ENCODE results near the gene OLIG1. TPM values are rescaled to one million over a fixed set of nuclear protein-coding genes. Genes with fewer than 3 reads are reported as not detected.

The OLIG1 gene
- polyA plus RNA-seq, 1 of the 3 experiments (the other 2 are of a cell fraction), result not detected

- TF ChIP-seq YY1 (IDR thresholded peaks at IDR 0.05; ENCODE audit: low read depth), result no peak
These were observed 3.7 kb downstream of the OLIG1 start (continued) for GRCh38 chr21:33073636-33074035.

- H3K79me2 ChIP-seq (ENCODE audit: insufficient read depth), result no peaks in the 10 kb centered on the region
- no peaks in the 10 kb centered on the region for H3F3A ChIP-seq (replicated peaks; ENCODE audit: insufficient read depth)
- no peak overlapping the region for H3K4me3 ChIP-seq (ENCODE audit: low read depth in 2 of 2, low read length in 1 of 2)
- no peak overlapping the region for H3K4me2 ChIP-seq
- DNase-seq, result no peak
- H3K27ac ChIP-seq (ENCODE audit: low read depth in 2 of 2, low read length in 1 of 2), result no peak overlapping the region
- POLR2A ChIA-PET, result no interaction called here
- H3K9me2 ChIP-seq, result no peaks in the 10 kb centered on the region
- 15% methylated on average over 9 of the region's 9 CpGs for WGBS (ENCODE audit: low lambda C conversion rate)
- no peak overlapping the region for H2AFZ ChIP-seq (ENCODE audit: low read depth)
- no peaks in the 10 kb centered on the region for H3K9me3 ChIP-seq
- peaks cover 89% of the 10 kb centered on the region for H3K27me3 ChIP-seq (ENCODE audit: insufficient read depth)
- TF ChIP-seq EP300 (IDR thresholded peaks at IDR 0.05; ENCODE audit: borderline replicate concordance in 1 of 2, low read depth in 1 of 2, low read length in 1 of 2) (no peak), TEAD4 (IDR thresholded peaks at IDR 0.05; ENCODE audit: borderline replicate concordance, insufficient read depth) (no peak), ELF1 (IDR thresholded peaks at IDR 0.05) (no peak), RFX5 (IDR thresholded peaks at IDR 0.05; ENCODE audit: low read length) (no peak), MAX (IDR thresholded peaks at IDR 0.05; ENCODE audit: low read depth) (no peak), RXRA (IDR thresholded peaks at IDR 0.05; ENCODE audit: borderline replicate concordance, low read depth) (no peak), NRF1 (IDR thresholded peaks at IDR 0.05; ENCODE audit: low read depth, low read length) (no peak)
- H4K20me1 ChIP-seq (ENCODE audit: insufficient read depth), result no peaks in the 10 kb centered on the region
- no peak overlapping the region for H3K9ac ChIP-seq
- no peaks in the 10 kb centered on the region for H3K36me3 ChIP-seq (replicated peaks in 1 of 2; ENCODE audit: control insufficient read depth in 1 of 2, insufficient read depth in 2 of 2, low read length in 1 of 2)
- no peaks in the 10 kb centered on the region for H3K4me1 ChIP-seq (ENCODE audit: control insufficient read depth in 1 of 2, insufficient read depth in 2 of 2, low read depth in 1 of 2, low read length in 1 of 2)
- CTCF ChIA-PET, result no interaction called here
These were observed 5.2 kb downstream of the OLIG1 start for GRCh38 chr21:33075128-33075527.

GRCh38 chr21:33075596-33076195, 5.8 kb downstream of the OLIG1 start:
- H3K9ac ChIP-seq, result no peak overlapping the region
- H3K36me3 ChIP-seq (replicated peaks in 1 of 2; ENCODE audit: control insufficient read depth in 1 of 2, insufficient read depth in 2 of 2, low read length in 1 of 2), result no peaks in the 10 kb centered on the region
- H3K9me3 ChIP-seq, result no peaks in the 10 kb centered on the region
- no peaks in the 10 kb centered on the region for H3K9me2 ChIP-seq
- DNase-seq, result no peak
- WGBS (ENCODE audit: low lambda C conversion rate), result 0% methylated on average over 3 of the region's 11 CpGs
- H3K79me2 ChIP-seq (ENCODE audit: insufficient read depth), result no peaks in the 10 kb centered on the region
- H2AFZ ChIP-seq (ENCODE audit: low read depth), result no peak overlapping the region
- CTCF ChIA-PET, result no interaction called here
- H3K27ac ChIP-seq (ENCODE audit: low read depth in 2 of 2, low read length in 1 of 2), result no peak overlapping the region
- no peak for TF ChIP-seq EZH2phosphoT487 (IDR thresholded peaks at IDR 0.05; ENCODE audit: borderline replicate concordance, low read depth)
- TF ChIP-seq NFIC (IDR thresholded peaks at IDR 0.05; ENCODE audit: borderline replicate concordance), result no peak
- TF ChIP-seq TEAD4 (IDR thresholded peaks at IDR 0.05; ENCODE audit: borderline replicate concordance, insufficient read depth), result no peak
- no peak for TF ChIP-seq FOSL2 (IDR thresholded peaks at IDR 0.05; ENCODE audit: borderline replicate concordance, low read depth)
- no peak for TF ChIP-seq PBX3 (IDR thresholded peaks at IDR 0.05)
- no peak for TF ChIP-seq ELF1 (IDR thresholded peaks at IDR 0.05)
- no peak for TF ChIP-seq MEF2A (IDR thresholded peaks at IDR 0.05; ENCODE audit: borderline replicate concordance, low read depth)
- TF ChIP-seq RAD21 (IDR thresholded peaks at IDR 0.05; ENCODE audit: low read length), result no peak
- no peak for TF ChIP-seq TCF12 (IDR thresholded peaks at IDR 0.05)
- TF ChIP-seq RFX5 (IDR thresholded peaks at IDR 0.05; ENCODE audit: low read length), result no peak
- TF ChIP-seq NRF1 (IDR thresholded peaks at IDR 0.05; ENCODE audit: low read depth, low read length), result no peak
- no peak for TF ChIP-seq REST (IDR thresholded peaks at IDR 0.05; ENCODE audit: low read depth, low read length)
- TF ChIP-seq RXRA (IDR thresholded peaks at IDR 0.05; ENCODE audit: borderline replicate concordance, low read depth), result no peak
- no peak for TF ChIP-seq IRF3 (IDR thresholded peaks at IDR 0.05; ENCODE audit: low read depth, low read length)
- TF ChIP-seq CHD2 (IDR thresholded peaks at IDR 0.05; ENCODE audit: low read length, partially characterized antibody), result no peak
- TF ChIP-seq POLR2AphosphoS5 (IDR thresholded peaks at IDR 0.05; ENCODE audit: low read depth, low read length), result no peak
- TF ChIP-seq SIN3A (IDR thresholded peaks at IDR 0.05; ENCODE audit: borderline replicate concordance, low read depth, low read length), result no peak
- no peak overlapping the region for H3K4me2 ChIP-seq
- H3F3A ChIP-seq (replicated peaks; ENCODE audit: insufficient read depth), result no peaks in the 10 kb centered on the region
- no peak overlapping the region for H3K4me3 ChIP-seq (ENCODE audit: low read depth in 2 of 2, low read length in 1 of 2)
- H3K4me1 ChIP-seq (ENCODE audit: control insufficient read depth in 1 of 2, insufficient read depth in 2 of 2, low read depth in 1 of 2, low read length in 1 of 2), result no peaks in the 10 kb centered on the region
- peaks cover 85% of the 10 kb centered on the region for H3K27me3 ChIP-seq (ENCODE audit: insufficient read depth)
- no peaks in the 10 kb centered on the region for H4K20me1 ChIP-seq (ENCODE audit: insufficient read depth)
- POLR2A ChIA-PET, result no interaction called here

All from SK-N-SH (cell line).